HCT116 (cell line): ENCODE data around the gene ATP8B4. TPM values are rescaled to one million over a fixed set of nuclear protein-coding genes. Genes with fewer than 3 reads are reported as not detected.

Source experiments
- ATAC-seq: fragments of 200-7000 bp; cut with Tn5 transposase; 2 replicates; pipeline ENCODE4 v1.9.1; 2020; ENCODE audit warnings: mild to moderate bottlenecking, moderate library complexity
- BruUV-seq: library from RNA; stranded (reverse); fragments of 400-500 nt; replicated peaks from 2 replicates; lab custom pipeline; 2021; lab: Mats Ljungman, UMichigan
- CTCF ChIA-PET: fragments of 300-600 bp; sonication (Branson Sonifier 250); formaldehyde crosslinking; loops from one replicate; lab custom pipeline; 2021; ENCODE audit warnings: antibody characterized with exemption; lab: Charles Lee
- POLR2A ChIA-PET: fragments of 300-600, 350-600 bp; sonication (Branson Sonifier 250); formaldehyde crosslinking; loops from one replicate; lab custom pipeline; 2021; ENCODE audit warnings: antibody characterized with exemption; lab: Charles Lee
- RAD21 ChIA-PET, 2 experiments: fragments of 300-600 bp; sonication (Branson Sonifier 250); formaldehyde crosslinking; loops; one replicate each; lab custom pipeline; 2023; ENCODE audit warnings: low total read pairs in 2 of 2; ENCODE audit not compliant: uncharacterized antibody in 2 of 2, unreplicated experiment in 2 of 2, low non-redundant PET in 1 of 2; lab: Charles Lee
- DNase-seq: peaks from one replicate; pipeline ENCODE4 v3.0.0-alpha.2; 2010; ENCODE audit warnings: low read depth, low spot score
- H2AFZ ChIP-seq: fragments of 200-600 bp; shearing (Covaris generic), sonication (generic); 2 replicates; pipeline ENCODE4 v1.6.1; 2017; ENCODE audit warnings: low read depth, mixed run types, mixed read lengths, antibody characterized with exemption, low read length; ENCODE audit not compliant: poor library complexity, severe bottlenecking
- H3K27ac ChIP-seq: 2 replicates; pipeline ENCODE4 v1.5.1; 2012; ENCODE audit warnings: low read depth, low read length
- H3K27me3 ChIP-seq: fragments of 200-600 bp; sonication (generic); 2 replicates; pipeline ENCODE4 v1.6.1; 2016; ENCODE audit warnings: mixed run types, low read length, mixed read lengths; ENCODE audit not compliant: insufficient read depth
- H3K36me3 ChIP-seq, 2 experiments: fragments of 200-500 bp in 1 of 2; fragments of 200-600 bp in 1 of 2; sonication (Bioruptor generic) in 1 of 2; sonication (generic) in 1 of 2; 2 replicates each; pipeline versions ENCODE4 v1.5.1 to v1.6.1; 2014 to 2016; ENCODE audit warnings: low read length in 2 of 2, inconsistent platforms in 1 of 2, mixed read lengths in 1 of 2, mixed run types in 1 of 2; ENCODE audit not compliant: insufficient read depth in 2 of 2, control insufficient read depth in 1 of 2
- H3K4me1 ChIP-seq, 2 experiments: fragments of 200-600 bp in 1 of 2; sonication (generic) in 1 of 2; 2 replicates each; pipeline versions ENCODE4 v1.5.1 to v1.6.1; 2012 to 2017; ENCODE audit warnings: low read length in 2 of 2, inconsistent platforms in 1 of 2, mild to moderate bottlenecking in 1 of 2, mixed read lengths in 1 of 2, mixed run types in 1 of 2, moderate library complexity in 1 of 2; ENCODE audit not compliant: insufficient read depth in 2 of 2, control insufficient read depth in 1 of 2
- H3K4me2 ChIP-seq: fragments of 200-600 bp; sonication (generic); 2 replicates; pipeline ENCODE4 v1.6.1; 2017; ENCODE audit warnings: mixed run types, low read length, mixed read lengths
- H3K4me3 ChIP-seq, 2 experiments: fragments of 200-600 bp in 1 of 2; sonication (generic) in 1 of 2; replicated peaks in 1 of 2; 2 replicates each; pipeline ENCODE4 v1.5.1; 2011 to 2016; ENCODE audit warnings: low read length in 2 of 2, control low read depth in 1 of 2, low read depth in 1 of 2, mild to moderate bottlenecking in 1 of 2, mixed read lengths in 1 of 2, mixed run types in 1 of 2
- H3K79me2 ChIP-seq: fragments of 200-600 bp; sonication (generic); 2 replicates; pipeline ENCODE4 v1.6.1; 2017; ENCODE audit warnings: mild to moderate bottlenecking, mixed run types, low read length, moderate library complexity, mixed read lengths; ENCODE audit not compliant: insufficient read depth
- H3K9ac ChIP-seq: fragments of 200-600 bp; sonication (generic); 2 replicates; pipeline ENCODE4 v1.6.1; 2016; ENCODE audit warnings: low read length, mixed read lengths
- H3K9me2 ChIP-seq: fragments of 200-600 bp; sonication (generic), shearing (Covaris generic); 2 replicates; pipeline ENCODE4 v1.6.1; 2017; ENCODE audit warnings: mixed run types, mild to moderate bottlenecking, moderate library complexity; ENCODE audit not compliant: insufficient read depth
- H3K9me3 ChIP-seq, 2 experiments: fragments of 200-500 bp in 1 of 2; fragments of 200-600 bp in 1 of 2; sonication (Bioruptor generic) in 1 of 2; sonication (generic) in 1 of 2; 2 replicates each; pipeline ENCODE4 v1.6.1; 2014 to 2017; ENCODE audit warnings: low read length in 2 of 2, mixed read lengths in 2 of 2, inconsistent platforms in 1 of 2, low read depth in 1 of 2, mild to moderate bottlenecking in 1 of 2, mixed run types in 1 of 2, moderate library complexity in 1 of 2; ENCODE audit not compliant: control insufficient read depth in 1 of 2, insufficient read depth in 1 of 2
- H4K20me1 ChIP-seq: fragments of 200-600 bp; sonication (generic), shearing (Covaris generic); 2 replicates; pipeline ENCODE4 v1.6.1; 2017; ENCODE audit warnings: mixed run types, mild to moderate bottlenecking, moderate library complexity; ENCODE audit not compliant: insufficient read depth
- CBX3 ChIP-seq: IDR thresholded peaks from 2 replicates; pipeline ENCODE4 v1.6.1; 2012; ENCODE audit warnings: low read depth
- POLR2A ChIP-seq: IDR thresholded peaks from 2 replicates; pipeline ENCODE4 v1.7.0; 2011; ENCODE audit warnings: borderline replicate concordance; ENCODE audit not compliant: insufficient read depth, insufficient read length; ENCODE audit errors: extremely low read depth
- RAD21 ChIP-seq: IDR thresholded peaks from 2 replicates; pipeline ENCODE4 v1.6.1; 2012; ENCODE audit warnings: low read depth, mild to moderate bottlenecking
- SIN3A ChIP-seq: IDR thresholded peaks from 2 replicates; pipeline ENCODE4 v1.6.1; 2012; ENCODE audit warnings: low read depth
- intact Hi-C: fragments of 100-400 bp; cut with micrococcal nuclease; formaldehyde crosslinking; loops from 2 replicates; pipeline ENCODE4 v1.10.0; 2022
- total RNA-seq: library from RNA; stranded (reverse); gene quantifications from one replicate; pipeline ENCODE4 v1.2.1, GENCODE V29; 2021; ENCODE audit not compliant: unreplicated experiment
- TF ChIP-seq, protein P1 (sequence below), 3 experiments: fragments of 200-600 bp in 1 of 3; sonication (generic) in 1 of 3; IDR thresholded peaks in 2 of 3; conservative IDR thresholded peaks in 1 of 3; 2 replicates each; pipeline ENCODE4 v1.5.1; 2012 to 2017; ENCODE audit warnings: low read depth in 2 of 3, low read length in 2 of 3, antibody characterized with exemption in 1 of 3, borderline replicate concordance in 1 of 3, control low read depth in 1 of 3, mild to moderate bottlenecking in 1 of 3, mixed read lengths in 1 of 3, mixed run types in 1 of 3, moderate library complexity in 1 of 3; ENCODE audit not compliant: insufficient read depth in 1 of 3

The ATP8B4 gene
- total RNA-seq, 1 experiment from 2014 or later: 0.25 TPM

DNA sequence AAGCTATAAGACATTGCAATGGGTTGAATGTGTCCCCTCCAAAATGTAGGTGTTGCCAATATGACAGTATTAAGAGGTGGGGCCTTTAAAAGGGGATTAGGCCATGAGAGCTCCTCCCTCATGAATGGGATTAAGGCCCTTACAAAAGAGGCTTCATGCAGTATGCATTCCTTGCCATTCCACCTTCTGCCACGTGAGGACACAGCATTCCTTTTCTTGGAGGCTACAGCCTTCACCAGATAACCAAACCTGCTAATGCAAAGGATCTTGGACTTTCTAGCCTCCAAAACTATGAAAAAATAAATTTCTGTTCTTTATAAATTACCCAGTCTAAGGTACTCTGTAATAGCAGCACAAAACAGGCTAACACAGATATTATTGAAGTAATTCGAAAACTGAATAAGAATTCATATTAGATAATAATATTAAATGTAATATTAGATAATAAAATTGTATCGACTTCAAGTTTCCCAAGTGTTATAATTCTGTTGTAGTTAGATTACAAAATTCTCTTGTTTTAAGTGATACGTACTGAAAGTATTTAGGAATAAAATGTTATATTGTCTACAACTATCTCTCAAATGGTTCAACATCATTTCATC, 29.4 kb upstream of the ATP8B4 start:
- Histone ChIP-seq H2AFZ (no peak overlapping the region), H4K20me1 (no peaks in the 10 kb centered on the region), H3K36me3 (no peaks in the 10 kb centered on the region), H3K4me2 (no peak overlapping the region), H3K4me3 (no peak overlapping the region), H3K9ac (no peak overlapping the region), H3K4me1 (peaks cover 2 to 27% of the 10 kb centered on the region in 2 experiments; a peak in 3 of 4 replicates), H3K9me3 (no peaks in the 10 kb centered on the region), H3K27ac (no peak overlapping the region), H3K79me2 (no peaks in the 10 kb centered on the region), H3K27me3 (no peaks in the 10 kb centered on the region), H3K9me2 (no peaks in the 10 kb centered on the region)
- intact Hi-C loops: loop anchor here (1.0 to 10.0 kb wide), 3 partner anchors 144 to 760 kb away; partner anchors contain the start of gene AP4E1
- ChIA-PET RAD21 (interaction anchor here (1.0 to 1.1 kb wide), 3 partner anchors 38 to 168 kb away, joined by 4 to 9 read pairs (median 8); no protein-coding TSS in a partner anchor), CTCF (interaction anchor here (0.6 to 5.8 kb wide), 8 partner anchors 9 to 271 kb away, joined by 3 to 116 read pairs (median 4); partner anchors contain the start of genes GABPB1 and SLC27A2), POLR2A (interaction anchor here (1.2 kb wide), 2 partner anchors 8 to 168 kb away, joined by 3 to 4 read pairs; no protein-coding TSS in a partner anchor)
- DNase-seq (peak; percentile 81), ATAC-seq (peak; percentile 89)
- TF ChIP-seq, protein P1, sequence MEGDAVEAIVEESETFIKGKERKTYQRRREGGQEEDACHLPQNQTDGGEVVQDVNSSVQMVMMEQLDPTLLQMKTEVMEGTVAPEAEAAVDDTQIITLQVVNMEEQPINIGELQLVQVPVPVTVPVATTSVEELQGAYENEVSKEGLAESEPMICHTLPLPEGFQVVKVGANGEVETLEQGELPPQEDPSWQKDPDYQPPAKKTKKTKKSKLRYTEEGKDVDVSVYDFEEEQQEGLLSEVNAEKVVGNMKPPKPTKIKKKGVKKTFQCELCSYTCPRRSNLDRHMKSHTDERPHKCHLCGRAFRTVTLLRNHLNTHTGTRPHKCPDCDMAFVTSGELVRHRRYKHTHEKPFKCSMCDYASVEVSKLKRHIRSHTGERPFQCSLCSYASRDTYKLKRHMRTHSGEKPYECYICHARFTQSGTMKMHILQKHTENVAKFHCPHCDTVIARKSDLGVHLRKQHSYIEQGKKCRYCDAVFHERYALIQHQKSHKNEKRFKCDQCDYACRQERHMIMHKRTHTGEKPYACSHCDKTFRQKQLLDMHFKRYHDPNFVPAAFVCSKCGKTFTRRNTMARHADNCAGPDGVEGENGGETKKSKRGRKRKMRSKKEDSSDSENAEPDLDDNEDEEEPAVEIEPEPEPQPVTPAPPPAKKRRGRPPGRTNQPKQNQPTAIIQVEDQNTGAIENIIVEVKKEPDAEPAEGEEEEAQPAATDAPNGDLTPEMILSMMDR (IDR thresholded peaks at IDR 0.05 in 2 of 3, conservative IDR thresholded peaks at IDR 0.05 in 1 of 3; ENCODE audit: borderline replicate concordance in 1 of 3, insufficient read depth in 1 of 3, low read depth in 2 of 3, low read length in 2 of 3): peak; percentile 65 to 81 (median 73)
- TF ChIP-seq RAD21 (peak; percentile 89), CBX3 (peak; percentile 18; the same call in 1 of the 2 replicates), SIN3A (no peak)
- BruUV-seq: no TSS peak

DNA sequence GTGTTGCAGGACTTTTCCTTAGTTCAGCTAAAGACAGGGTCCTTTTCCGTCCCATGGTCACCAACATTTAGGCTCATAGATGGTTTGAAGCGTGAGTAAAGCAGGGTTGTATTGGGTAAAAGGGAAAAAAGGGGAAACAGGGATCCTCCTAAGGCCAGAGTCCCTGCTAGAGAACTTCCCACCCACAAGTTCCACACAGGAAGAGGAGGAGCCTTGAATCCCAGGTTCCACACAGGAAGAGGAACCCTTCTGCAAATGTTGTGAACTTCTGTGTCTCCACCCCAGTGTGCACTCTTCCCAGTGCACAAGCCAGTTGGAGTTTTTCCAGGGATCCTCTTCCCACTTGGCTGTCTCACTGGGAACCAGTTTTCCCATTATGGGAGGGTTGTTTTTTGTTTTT, 27.6 kb upstream of the ATP8B4 start:
- no peak overlapping the region for H3K4me3 ChIP-seq
- H3K79me2 ChIP-seq: no peaks in the 10 kb centered on the region
- DNase-seq (no peak), ATAC-seq (0 out of 2 replicates have a peak, but pooled peaks have one; percentile 37)
- POLR2A ChIA-PET: no interaction called here
- no peaks in the 10 kb centered on the region for H3K36me3 ChIP-seq
- H3K4me2 ChIP-seq: peak overlapping the region; percentile 8; the same call in 1 of the 2 replicates
- H3K9ac ChIP-seq: no peak overlapping the region
- no peak overlapping the region for H3K27ac ChIP-seq
- no peaks in the 10 kb centered on the region for H3K27me3 ChIP-seq
- no peaks in the 10 kb centered on the region for H3K9me2 ChIP-seq
- CTCF ChIA-PET: interaction anchor here (1.8 to 2.1 kb wide), 3 partner anchors 169 to 911 kb away, joined by 22 to 24 read pairs (median 24); no protein-coding TSS in a partner anchor
- no peaks in the 10 kb centered on the region for H4K20me1 ChIP-seq
- H2AFZ ChIP-seq: no peak overlapping the region
- RAD21 ChIA-PET: interaction anchor here in 1 of 2 experiments (1.0 kb wide), 1 partner anchor 169 kb away, joined by 3 read pairs; no protein-coding TSS in a partner anchor
- H3K4me1 ChIP-seq: peaks cover 2 to 27% of the 10 kb centered on the region in 2 experiments; a peak in 3 of 4 replicates
- no peak for TF ChIP-seq POLR2A
- no peak for TF ChIP-seq CBX3
- H3K9me3 ChIP-seq: no peaks in the 10 kb centered on the region
- intact Hi-C loops: loop anchor here (10.0 kb wide), 1 partner anchor 142 kb away; no protein-coding TSS in a partner anchor
- BruUV-seq: no TSS peak
